H1 (cell line): ENCODE measurements around the gene BBC3. TPM values are rescaled to one million over a fixed set of nuclear protein-coding genes. Genes with fewer than 3 reads are reported as not detected.

Experiments used
- CTCF ChIA-PET: fragments of 300-600 bp; sonication (Branson Sonifier 250); formaldehyde crosslinking; loops from one replicate; lab custom pipeline; 2021; ENCODE audit not compliant: partially characterized antibody; lab: Charles Lee
- POLR2A ChIA-PET: fragments of 300-600 bp; sonication (Branson Sonifier 250); formaldehyde crosslinking; loops from one replicate; lab custom pipeline; 2021; ENCODE audit warnings: inconsistent platforms; ENCODE audit not compliant: partially characterized antibody; lab: Charles Lee
- DNase-seq, 2 experiments: peaks; one replicate each; pipeline versions ENCODE4 v3.0.0 to v3.0.0-alpha.2; 2010 to 2022; ENCODE audit warnings: low spot score in 2 of 2, low read depth in 1 of 2, mixed read lengths in 1 of 2
- FAIRE-seq: peaks from 2 replicates; lab custom pipeline; 2011; peaks lifted over from hg19 to GRCh38; lab: Jason Lieb, UNC
- H2AFZ ChIP-seq: 2 replicates; pipeline ENCODE4 v1.8.1; 2012; ENCODE audit warnings: low read length, inconsistent platforms
- H2AK5ac ChIP-seq: 2 replicates; pipeline ENCODE4 v1.6.1; 2013; ENCODE audit warnings: low read depth, low read length
- H2BK120ac ChIP-seq: replicated peaks from 2 replicates; pipeline ENCODE3; 2013; ENCODE audit warnings: low read depth, low read length, inconsistent platforms
- H2BK12ac ChIP-seq: 2 replicates; pipeline ENCODE4 v1.6.1; 2013; ENCODE audit warnings: low read depth, low read length
- H2BK15ac ChIP-seq: 2 replicates; pipeline ENCODE4 v1.6.1; 2013; ENCODE audit warnings: low read length
- H2BK20ac ChIP-seq: 2 replicates; pipeline ENCODE4 v1.6.1; 2013; ENCODE audit warnings: low read length
- H2BK5ac ChIP-seq: 2 replicates; pipeline ENCODE4 v1.6.1; 2013; ENCODE audit warnings: low read depth, low read length
- H3K14ac ChIP-seq: 2 replicates; pipeline ENCODE4 v1.6.1; 2013; ENCODE audit warnings: inconsistent platforms; ENCODE audit not compliant: insufficient read length
- H3K18ac ChIP-seq: 2 replicates; pipeline ENCODE4 v1.6.1; 2013; ENCODE audit warnings: low read length; ENCODE audit errors: extremely low read depth
- H3K23ac ChIP-seq: 2 replicates; pipeline ENCODE4 v1.6.1; 2013; ENCODE audit warnings: inconsistent platforms; ENCODE audit not compliant: insufficient read length
- H3K23me2 ChIP-seq: 2 replicates; pipeline ENCODE4 v1.6.1; 2013; ENCODE audit warnings: low read depth, low read length
- H3K27ac ChIP-seq: 2 replicates; pipeline ENCODE4 v1.6.1; 2011; ENCODE audit warnings: low read depth, low read length, inconsistent platforms
- H3K27me3 ChIP-seq, 4 experiments: replicated peaks in 1 of 4; 1 replicate in 1 of 4; 2 replicates in 3 of 4; pipeline versions ENCODE4 v1.6.1 to v1.8.1; 2011 to 2013; ENCODE audit warnings: low read length in 3 of 4, mild to moderate bottlenecking in 3 of 4, inconsistent platforms in 2 of 4, mixed read lengths in 2 of 4, moderate library complexity in 1 of 4; ENCODE audit not compliant: control insufficient read depth in 3 of 4, insufficient read depth in 3 of 4; ENCODE audit errors: extremely low read depth in 1 of 4
- H3K36me3 ChIP-seq, 4 experiments: 2 replicates each; pipeline versions ENCODE4 v1.6.1 to v1.8.1; 2011 to 2013; ENCODE audit warnings: mild to moderate bottlenecking in 4 of 4, low read length in 3 of 4, moderate library complexity in 2 of 4, control low read depth in 1 of 4, inconsistent platforms in 1 of 4; ENCODE audit not compliant: insufficient read depth in 4 of 4, control insufficient read depth in 2 of 4
- H3K4ac ChIP-seq: replicated peaks from 2 replicates; pipeline ENCODE3; 2013; ENCODE audit warnings: low read length, low read depth, mixed read lengths, inconsistent platforms; ENCODE audit not compliant: insufficient read length
- H3K4me1 ChIP-seq, 4 experiments: replicated peaks in 1 of 4; 1 replicate in 1 of 4; 2 replicates in 3 of 4; pipeline versions ENCODE4 v1.6.1 to v1.8.1; 2011 to 2013; ENCODE audit warnings: low read length in 3 of 4, inconsistent platforms in 2 of 4, mixed read lengths in 1 of 4; ENCODE audit not compliant: insufficient read depth in 4 of 4, control insufficient read depth in 3 of 4
- H3K4me2 ChIP-seq, 2 experiments: 2 replicates each; pipeline versions ENCODE4 v1.6.1 to v1.8.1; 2011 to 2013; ENCODE audit warnings: low read depth in 2 of 2, low read length in 2 of 2, control low read depth in 1 of 2, inconsistent platforms in 1 of 2, mild to moderate bottlenecking in 1 of 2; ENCODE audit not compliant: insufficient read depth in 1 of 2
- H3K4me3 ChIP-seq, 4 experiments: fragments of 200-600, 300-600 bp in 1 of 4; sonication (generic), shearing (Covaris generic), sonication (Bioruptor Twin) in 1 of 4; 2 replicates each; pipeline versions ENCODE4 v1.5.1 to v1.8.1; 2011 to 2016; ENCODE audit warnings: low read length in 4 of 4, low read depth in 3 of 4, control low read depth in 2 of 4, inconsistent platforms in 2 of 4, mild to moderate bottlenecking in 2 of 4, mixed read lengths in 1 of 4, moderate library complexity in 1 of 4; ENCODE audit not compliant: insufficient read depth in 2 of 4; ENCODE audit errors: extremely low read depth in 1 of 4
- H3K56ac ChIP-seq: replicated peaks from 2 replicates; pipeline ENCODE3; 2013; ENCODE audit warnings: low read depth, mild to moderate bottlenecking, mixed read lengths, low read length, inconsistent platforms; ENCODE audit not compliant: insufficient read length
- H3K79me1 ChIP-seq: 2 replicates; pipeline ENCODE4 v1.6.1; 2013; ENCODE audit warnings: low read depth, low read length, control low read depth
- H3K79me2 ChIP-seq, 2 experiments: 2 replicates each; pipeline versions ENCODE4 v1.6.1 to v1.8.1; 2012 to 2013; ENCODE audit warnings: low read length in 2 of 2, mild to moderate bottlenecking in 2 of 2, inconsistent platforms in 1 of 2; ENCODE audit not compliant: insufficient read depth in 2 of 2, control insufficient read depth in 1 of 2
- H3K9ac ChIP-seq, 4 experiments: replicated peaks in 1 of 4; 1 replicate in 1 of 4; 2 replicates in 3 of 4; pipeline versions ENCODE4 v1.6.1 to v1.8.1; 2011 to 2013; ENCODE audit warnings: low read depth in 3 of 4, low read length in 3 of 4, control low read depth in 2 of 4, mild to moderate bottlenecking in 2 of 4, moderate library complexity in 2 of 4, inconsistent platforms in 1 of 4; ENCODE audit errors: extremely low read depth in 1 of 4
- H3K9me3 ChIP-seq, 2 experiments: 2 replicates each; pipeline versions ENCODE4 v1.6.1 to v1.8.1; 2012 to 2013; ENCODE audit warnings: mild to moderate bottlenecking in 2 of 2, moderate library complexity in 2 of 2, control low read depth in 1 of 2, inconsistent platforms in 1 of 2, low read depth in 1 of 2, low read length in 1 of 2, mixed read lengths in 1 of 2; ENCODE audit not compliant: insufficient read depth in 2 of 2
- H4K20me1 ChIP-seq, 2 experiments: replicated peaks in 1 of 2; 2 replicates each; pipeline versions ENCODE3 to v1.8.1; 2011 to 2013; ENCODE audit warnings: inconsistent platforms in 2 of 2, low read length in 2 of 2, mild to moderate bottlenecking in 1 of 2; ENCODE audit not compliant: insufficient read depth in 2 of 2, control insufficient read depth in 1 of 2
- H4K5ac ChIP-seq: 2 replicates; pipeline ENCODE4 v1.6.1; 2013; ENCODE audit warnings: low read length, low read depth, mixed read lengths, inconsistent platforms; ENCODE audit not compliant: insufficient read length
- H4K8ac ChIP-seq: 2 replicates; pipeline ENCODE4 v1.8.0; 2013; ENCODE audit warnings: mild to moderate bottlenecking, moderate library complexity, low read length, inconsistent platforms; ENCODE audit not compliant: insufficient read depth; ENCODE audit errors: extremely low read depth
- H4K91ac ChIP-seq: replicated peaks from 2 replicates; pipeline ENCODE3; 2013; ENCODE audit warnings: low read length, mixed read lengths, inconsistent platforms; ENCODE audit not compliant: insufficient read length
- ASH2L ChIP-seq: fragments of 200-600, 300-600 bp; sonication (generic); IDR thresholded peaks from one replicate; pipeline ENCODE4 v1.7.1; 2017; ENCODE audit warnings: low read length
- BRCA1 ChIP-seq: IDR thresholded peaks from 2 replicates; pipeline ENCODE4 v1.6.1; 2012; ENCODE audit warnings: low read depth, low read length, improper control_type of control experiment
- KDM1A ChIP-seq: fragments of 200-600, 300-600 bp; sonication (generic); IDR thresholded peaks from 2 replicates; pipeline ENCODE4 v1.7.1; 2016; ENCODE audit warnings: mild to moderate bottlenecking, low read length, borderline replicate concordance
- KDM5A ChIP-seq: fragments of 200-600 bp; IDR thresholded peaks from 2 replicates; pipeline ENCODE4 v1.7.1; 2012; ENCODE audit warnings: mild to moderate bottlenecking, low read length, inconsistent platforms, mixed read lengths
- NRF1 ChIP-seq: IDR thresholded peaks from 2 replicates; pipeline ENCODE4 v1.6.1; 2011; ENCODE audit warnings: mild to moderate bottlenecking, low read depth, low read length, improper control_type of control experiment
- PHF8 ChIP-seq: fragments of 200-600 bp; sonication (generic); conservative IDR thresholded peaks from 2 replicates; pipeline ENCODE4 v1.7.1; 2012; ENCODE audit warnings: low read depth, mild to moderate bottlenecking, inconsistent platforms, low read length, moderate library complexity
- TEAD4 ChIP-seq: IDR thresholded peaks from 2 replicates; pipeline ENCODE4 v1.6.1; 2012; ENCODE audit warnings: low read depth, low read length, inconsistent platforms, mixed read lengths
- WGBS, 2 experiments: shearing (Covaris generic) in 1 of 2; methylation state at CpG; one replicate each; pipeline versions ENCODE4 v1.1.6 to v1.1.7; 2013 to 2015; ENCODE audit warnings: low lambda C conversion rate in 2 of 2, mixed read lengths in 2 of 2, inconsistent platforms in 1 of 2, low coverage in 1 of 2, missing lambda C conversion rate in 1 of 2; ENCODE audit not compliant: insufficient replicate concordance in 2 of 2, insufficient coverage in 1 of 2, insufficient read length in 1 of 2; ENCODE audit errors: extremely low coverage in 1 of 2, missing lambda C conversion rate in 1 of 2; 5-methylcytosine and 5-hydroxymethylcytosine counted together
- polyA plus RNA-seq, 7 experiments: library from polyadenylated mRNA; depleted of rRNA in 3 of 7; stranded (reverse) in 5 of 7; unstranded in 2 of 7; fragments of >200 nt in 5 of 7; fragments of 200-250 nt in 2 of 7; gene quantifications; 1 replicate in 5 of 7; 2 replicates in 1 of 7; 4 replicates in 1 of 7; pipeline versions ENCODE4 v1.2.1 to v1.2.3, GENCODE V29; 2011 to 2013; ENCODE audit warnings: missing spikeins in 2 of 7, mixed read lengths in 2 of 7
- total RNA-seq: library from RNA; stranded (reverse); fragmentation: NEBNext Ultra II Directional; extraction: Animal tissue kit (Norgen Biotek cat#: 25700); gene quantifications from 2 replicates; pipeline ENCODE4 v1.2.1, GENCODE V29; 2021
- TF ChIP-seq, protein P1 (sequence below): IDR thresholded peaks from 2 replicates; pipeline ENCODE4 v1.6.1; 2012; ENCODE audit warnings: low read length, inconsistent platforms
- TF ChIP-seq, protein P2 (sequence below): IDR thresholded peaks from 2 replicates; pipeline ENCODE4 v1.6.1; 2012; ENCODE audit warnings: inconsistent platforms

Gene BBC3
- total and polyA plus RNA-seq, 2 of the 8 experiments (the other 6 are each of a cell fraction or from before 2014, with no cell fraction given): 13.2 to 21.6 TPM

DNA sequence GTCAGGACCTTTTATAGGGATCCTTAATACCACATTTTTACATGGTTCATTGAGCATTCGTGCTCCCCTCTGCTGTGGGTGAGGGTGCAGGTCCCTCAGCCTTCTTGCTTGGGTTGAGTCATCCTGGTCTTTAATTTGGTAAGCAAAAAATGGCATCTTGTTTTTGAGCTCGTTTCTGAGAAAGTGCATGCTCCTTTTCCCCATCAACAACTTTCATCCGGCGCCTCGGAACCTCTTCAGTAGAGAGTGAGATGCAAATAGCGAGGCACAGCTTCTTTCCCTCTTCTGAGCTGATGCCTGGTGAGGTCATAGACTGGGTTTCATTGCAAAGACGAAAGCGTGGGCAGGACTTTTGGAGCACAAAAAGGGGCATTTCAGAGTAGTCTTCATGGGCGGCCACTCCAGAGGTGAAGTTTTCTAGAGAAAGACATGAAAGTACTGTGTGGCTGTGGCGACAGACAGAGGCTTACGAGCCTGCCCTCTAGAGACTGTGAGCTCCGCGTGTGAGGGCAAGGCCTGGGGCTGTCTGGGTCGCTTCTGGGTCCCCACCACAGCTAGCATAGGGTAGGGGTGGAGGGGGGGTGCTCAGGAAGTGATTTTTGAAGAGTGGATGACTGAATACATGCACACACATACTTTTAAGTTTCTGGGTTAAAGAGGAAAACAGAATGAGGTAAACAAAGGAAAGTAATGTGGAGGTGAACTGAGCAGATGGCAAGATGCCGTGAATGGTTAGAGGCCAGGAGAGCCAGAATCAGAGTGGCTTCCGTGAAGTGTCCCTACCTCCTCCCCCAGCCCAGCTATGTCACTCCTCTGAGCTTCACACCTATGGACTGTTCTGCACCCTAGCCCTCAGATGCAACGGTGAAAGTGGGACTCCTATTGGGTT, 44.3 kb downstream of the BBC3 start:
- POLR2A ChIA-PET: interaction anchor here (0.6 to 2.0 kb wide), 9 partner anchors 11 to 258 kb away, joined by 3 to 6 read pairs (median 4); no protein-coding TSS in a partner anchor
- H2BK20ac ChIP-seq: no peak overlapping the region
- no peak overlapping the region; the same call in 1 of the 2 replicates for H2BK5ac ChIP-seq
- H2AFZ ChIP-seq: no peak overlapping the region
- H3K23ac ChIP-seq: no peak overlapping the region
- no peak overlapping the region for H4K5ac ChIP-seq
- H2AK5ac ChIP-seq: no peak overlapping the region
- H3K56ac ChIP-seq: no peak overlapping the region
- no peak overlapping the region for H2BK12ac ChIP-seq
- no peaks in the 10 kb centered on the region for H3K9me3 ChIP-seq
- peaks cover 4 to 20% of the 10 kb centered on the region in 2 experiments for H4K20me1 ChIP-seq
- 89% methylated on average over 17 of the region's 17 CpGs; no CpG with 5 or more reads in 1 of the 2 experiments for WGBS, 2 experiments
- H3K18ac ChIP-seq: no peak overlapping the region
- H4K91ac ChIP-seq: no peak overlapping the region
- peaks cover 0 to 37% of the 10 kb centered on the region in 2 experiments; a peak in 1 of 4 replicates for H3K79me2 ChIP-seq
- H3K14ac ChIP-seq: no peak overlapping the region
- peaks cover 18 to 58% (median 29%) of the 10 kb centered on the region in 4 experiments for H3K36me3 ChIP-seq
- no peaks in the 10 kb centered on the region for H3K27me3 ChIP-seq
- no peak overlapping the region for H3K9ac ChIP-seq
- FAIRE-seq (no peak), DNase-seq (no peak)
- CTCF ChIA-PET: interaction anchor here (0.6 to 2.2 kb wide), 13 partner anchors 9 to 174 kb away, joined by 3 to 15 read pairs (median 4); no protein-coding TSS in a partner anchor
- H3K4me3 ChIP-seq: no peak overlapping the region
- no peak overlapping the region for H3K4me2 ChIP-seq
- no peak overlapping the region for H3K27ac ChIP-seq
- no peak overlapping the region for H4K8ac ChIP-seq
- H3K4ac ChIP-seq: no peak overlapping the region
- 0 out of 7 replicates have a peak, but pooled peaks cover 0 to 2% (median 0%) of the 10 kb centered on the region in 4 experiments for H3K4me1 ChIP-seq
- H3K23me2 ChIP-seq: no peaks in the 10 kb centered on the region
- H2BK120ac ChIP-seq: no peak overlapping the region
- no peak overlapping the region for H2BK15ac ChIP-seq
- peaks cover 7% of the 10 kb centered on the region for H3K79me1 ChIP-seq
- TF ChIP-seq TEAD4 (no peak), ASH2L (no peak), PHF8 (no peak), BRCA1 (no peak), NRF1 (no peak), KDM1A (no peak), KDM5A (no peak)
- TF ChIP-seq, protein P1, sequence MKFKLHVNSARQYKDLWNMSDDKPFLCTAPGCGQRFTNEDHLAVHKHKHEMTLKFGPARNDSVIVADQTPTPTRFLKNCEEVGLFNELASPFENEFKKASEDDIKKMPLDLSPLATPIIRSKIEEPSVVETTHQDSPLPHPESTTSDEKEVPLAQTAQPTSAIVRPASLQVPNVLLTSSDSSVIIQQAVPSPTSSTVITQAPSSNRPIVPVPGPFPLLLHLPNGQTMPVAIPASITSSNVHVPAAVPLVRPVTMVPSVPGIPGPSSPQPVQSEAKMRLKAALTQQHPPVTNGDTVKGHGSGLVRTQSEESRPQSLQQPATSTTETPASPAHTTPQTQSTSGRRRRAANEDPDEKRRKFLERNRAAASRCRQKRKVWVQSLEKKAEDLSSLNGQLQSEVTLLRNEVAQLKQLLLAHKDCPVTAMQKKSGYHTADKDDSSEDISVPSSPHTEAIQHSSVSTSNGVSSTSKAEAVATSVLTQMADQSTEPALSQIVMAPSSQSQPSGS: no peak
- TF ChIP-seq, protein P2, sequence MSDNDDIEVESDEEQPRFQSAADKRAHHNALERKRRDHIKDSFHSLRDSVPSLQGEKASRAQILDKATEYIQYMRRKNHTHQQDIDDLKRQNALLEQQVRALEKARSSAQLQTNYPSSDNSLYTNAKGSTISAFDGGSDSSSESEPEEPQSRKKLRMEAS: no peak
